Measurements from ENCODE around the gene CBX2.

The CBX2 gene

GRCh38 chr17:79784353-79785016, 6.5 kb downstream of the CBX2 start:
- ATAC-seq: no peak
- TF ChIP-seq CSDC2 (CRISPR knock-in tag; IDR thresholded peaks at IDR 0.05): no peak

- no peak for ATAC-seq
- TF ChIP-seq ZFP3 (CRISPR knock-in tag; IDR thresholded peaks at IDR 0.05) (no peak), ZNF70 (CRISPR knock-in tag; IDR thresholded peaks at IDR 0.05) (no peak), SNAI2 (CRISPR knock-in tag; IDR thresholded peaks at IDR 0.05) (no peak), CREB5 (CRISPR knock-in tag; IDR thresholded peaks at IDR 0.05; ENCODE audit: low read depth) (no peak), TCF4 (CRISPR knock-in tag; IDR thresholded peaks at IDR 0.05; ENCODE audit: borderline replicate concordance) (no peak), GLIS3 (CRISPR knock-in tag; IDR thresholded peaks at IDR 0.05) (no peak), PPARA (CRISPR knock-in tag; IDR thresholded peaks at IDR 0.05; ENCODE audit: borderline replicate concordance) (no peak), BACH2 (CRISPR knock-in tag; IDR thresholded peaks at IDR 0.05; ENCODE audit: borderline replicate concordance) (no peak), TSHZ2 (CRISPR knock-in tag; IDR thresholded peaks at IDR 0.05) (no peak)
These were observed 7.3 kb downstream of the CBX2 start for GRCh38 chr17:79785017-79785899.

GRCh38 chr17:79785900-79786810, 8.2 kb downstream of the CBX2 start:
- ATAC-seq: no peak; the same call in 2 of the 3 replicates
- TF ChIP-seq ARNTL (CRISPR knock-in tag; IDR thresholded peaks at IDR 0.05; ENCODE audit: borderline replicate concordance, low read depth) (no peak), CSRNP3 (CRISPR knock-in tag; IDR thresholded peaks at IDR 0.05) (no peak), PATZ1 (CRISPR knock-in tag; IDR thresholded peaks at IDR 0.05; ENCODE audit: borderline replicate concordance) (no peak), GLIS3 (CRISPR knock-in tag; IDR thresholded peaks at IDR 0.05) (no peak), CSDC2 (CRISPR knock-in tag; IDR thresholded peaks at IDR 0.05) (no peak), POU6F1 (CRISPR knock-in tag; IDR thresholded peaks at IDR 0.05; ENCODE audit: borderline replicate concordance, low read depth) (no peak)
